Ishikawa (cell line): ENCODE measurements around the gene MYCBP2.

ENCODE experiments used
- EP300 ChIP-seq: IDR thresholded peaks from 2 replicates; pipeline ENCODE4 v1.6.1; 2012; ENCODE audit warnings: borderline replicate concordance
- RAD21 ChIP-seq: IDR thresholded peaks from 2 replicates; pipeline ENCODE4 v1.6.1; 2012; ENCODE audit warnings: low read depth
- REST ChIP-seq: IDR thresholded peaks from 2 replicates; pipeline ENCODE4 v1.6.1; 2012; ENCODE audit warnings: low read depth, mild to moderate bottlenecking
- TAF1 ChIP-seq: IDR thresholded peaks from 2 replicates; pipeline ENCODE4 v1.6.1; 2012; ENCODE audit warnings: low read depth, mild to moderate bottlenecking
- USF1 ChIP-seq: IDR thresholded peaks from 2 replicates; pipeline ENCODE4 v1.6.1; 2012
- YY1 ChIP-seq: IDR thresholded peaks from 2 replicates; pipeline ENCODE4 v1.6.1; 2012; ENCODE audit warnings: low read depth

- TF ChIP-seq YY1 (no peak), RAD21 (no peak), REST (no peak), TAF1 (no peak), USF1 (no peak), EP300 (no peak)
These were observed 187.6 kb downstream of the MYCBP2 start for GRCh38 chr13:77139306-77139705.
